HG02571 (cell line): ENCODE results near the gene KCNJ10.

Experiments
- ATAC-seq: cut with Tn5 transposase; IDR thresholded peaks from one replicate; pipeline ENCODE4 v1.9.1; 2021; ENCODE audit warnings: mild to moderate bottlenecking, moderate library complexity; ENCODE audit not compliant: unreplicated experiment

The KCNJ10 gene

DNA sequence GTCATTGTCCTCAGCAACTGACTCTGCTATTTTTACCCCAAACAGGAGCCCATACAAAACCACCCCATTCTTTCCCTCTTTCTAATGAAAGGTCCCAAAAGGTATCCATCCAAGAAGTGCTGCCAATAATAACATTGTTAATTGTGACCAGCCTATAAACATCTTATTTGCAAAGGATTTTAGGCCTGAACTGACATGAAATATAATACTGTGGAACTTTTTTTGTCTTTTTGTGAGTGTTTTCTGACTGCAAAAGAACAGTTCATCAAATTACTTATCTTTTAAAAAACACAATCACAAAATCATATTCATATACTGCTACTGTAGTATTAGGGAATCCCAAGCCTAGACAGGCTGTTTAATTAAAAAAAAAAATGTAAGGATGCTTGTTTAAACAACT, 41.5 kb downstream of the KCNJ10 start:
- ATAC-seq: no peak

DNA sequence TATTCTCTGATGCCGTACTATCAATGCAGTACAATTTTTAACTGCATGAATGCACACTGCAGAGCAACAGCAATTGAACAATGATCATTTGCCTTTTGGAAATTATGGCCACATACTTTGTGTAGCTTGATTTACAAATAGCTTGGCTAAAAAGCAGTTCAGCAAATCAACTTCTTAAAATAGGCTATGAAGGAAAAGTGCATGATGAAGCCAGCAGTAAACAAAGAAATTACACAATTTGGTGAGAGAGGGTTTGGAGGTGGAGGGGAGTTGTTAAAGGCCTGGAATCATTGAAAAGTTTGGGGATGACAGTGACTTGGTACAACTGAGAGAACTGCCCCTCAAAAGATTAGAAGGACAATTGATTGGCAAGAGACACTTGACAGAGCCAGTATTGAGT, 44.6 kb downstream of the KCNJ10 start:
- ATAC-seq: no peak

DNA sequence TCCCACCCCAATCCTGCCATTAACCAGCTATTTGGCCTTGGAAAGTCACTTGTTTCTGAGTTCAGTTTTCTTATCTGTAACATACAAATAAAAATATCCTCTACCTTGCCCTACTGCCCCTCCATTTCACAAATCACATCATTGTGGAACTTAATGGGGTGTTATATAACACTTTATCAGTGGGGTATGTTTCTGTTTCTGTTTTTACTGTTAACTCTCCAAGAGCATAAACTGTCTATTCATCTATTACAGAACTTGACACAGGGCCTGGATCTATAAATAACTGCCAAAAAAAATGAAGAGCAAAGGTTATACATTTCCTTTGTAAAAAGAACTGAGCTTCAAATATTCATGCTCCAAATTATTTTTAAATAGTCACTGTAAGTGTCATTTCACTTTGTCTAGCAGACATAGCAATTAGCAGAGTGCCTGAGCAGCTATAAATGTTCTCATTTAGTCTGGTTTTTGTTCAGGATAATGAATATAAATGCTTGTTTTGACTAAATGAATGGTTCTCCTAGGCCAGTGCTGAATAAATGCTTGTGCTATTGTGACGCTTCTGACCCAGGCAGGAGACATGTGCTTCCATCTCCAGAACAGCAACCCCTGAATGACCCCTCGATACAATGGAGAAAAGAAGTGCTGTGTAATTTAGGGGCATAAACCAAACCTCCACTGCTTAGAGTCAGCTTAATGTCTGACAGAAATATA, 45.6 kb downstream of the KCNJ10 start:
- ATAC-seq: no peak

DNA sequence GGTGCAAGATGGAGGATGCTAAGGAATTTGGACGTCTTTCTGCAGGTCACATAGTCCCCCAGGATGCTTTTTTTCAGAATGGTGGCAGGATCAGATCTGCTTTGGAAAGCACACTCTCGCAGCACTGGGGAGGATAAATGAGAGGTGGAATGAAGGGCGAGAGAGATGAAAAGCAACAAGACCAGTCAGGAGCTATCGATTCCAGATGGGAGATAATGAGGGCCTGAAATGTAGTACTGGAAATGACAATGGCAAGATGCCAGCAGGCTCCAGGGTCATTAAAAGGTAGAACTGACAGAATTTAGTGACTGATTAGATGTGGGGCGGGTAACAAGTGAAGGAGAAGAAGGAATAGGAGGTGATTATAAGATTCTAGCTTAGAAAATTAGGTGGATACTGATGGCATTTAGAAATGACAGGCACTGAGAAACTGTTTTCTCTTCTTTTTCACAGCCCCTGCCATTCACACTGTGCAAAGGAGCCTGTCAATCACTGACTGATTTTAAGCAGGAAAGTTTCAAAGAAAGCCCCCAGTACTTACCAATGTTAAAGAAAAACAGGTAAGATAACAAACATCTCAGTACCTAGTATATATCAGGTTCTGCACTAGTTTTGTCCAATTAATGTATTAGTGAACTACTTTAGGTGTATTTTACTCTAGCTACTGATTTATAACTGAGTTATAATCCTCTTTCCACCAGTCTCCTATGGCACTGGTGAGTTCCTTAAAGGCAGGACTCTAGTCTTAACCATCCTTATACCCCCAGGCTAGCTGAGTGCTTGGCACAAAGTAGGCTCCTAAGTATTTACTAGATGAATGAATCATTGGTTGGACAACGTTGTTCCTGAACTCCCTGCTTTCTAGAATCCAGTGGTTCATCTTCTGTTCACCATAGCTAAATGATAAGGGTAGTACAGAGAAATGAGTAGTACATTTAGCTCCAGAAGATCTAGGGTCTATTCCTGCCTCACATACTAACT, 47.3 kb downstream of the KCNJ10 start:
- no peak for ATAC-seq

DNA sequence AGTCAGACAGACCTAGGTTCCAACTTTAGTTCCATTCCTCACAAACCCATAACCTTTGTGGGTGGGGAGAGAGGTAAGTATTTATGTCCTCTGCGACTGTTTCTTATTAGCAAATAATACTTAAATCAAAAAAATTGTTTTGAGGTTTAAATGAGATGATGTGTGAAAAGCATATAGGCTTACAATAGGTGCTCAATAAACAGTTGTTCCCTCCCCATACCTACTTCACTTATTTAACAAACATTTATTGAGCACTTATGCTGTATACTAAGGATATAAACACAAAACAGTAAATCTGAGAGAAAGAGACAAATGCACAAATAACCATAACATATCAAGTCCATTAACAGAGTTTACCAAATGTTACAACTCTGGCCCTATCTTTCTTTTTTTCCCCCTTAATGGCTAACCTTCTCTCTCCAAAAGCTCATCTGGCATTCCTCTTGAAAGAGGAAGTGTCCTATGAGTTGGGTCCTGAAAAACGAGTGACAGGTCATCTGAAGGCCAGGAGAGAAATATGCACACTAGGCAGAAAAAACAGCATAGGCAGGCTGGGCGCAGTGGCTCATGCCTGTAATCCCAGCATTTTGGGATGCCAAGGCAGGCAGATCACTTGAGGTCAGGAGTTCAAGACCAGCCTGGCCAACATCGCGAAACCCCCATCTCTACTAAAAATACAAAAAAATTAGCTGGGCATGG, 48.4 kb downstream of the KCNJ10 start:
- ATAC-seq: no peak

DNA sequence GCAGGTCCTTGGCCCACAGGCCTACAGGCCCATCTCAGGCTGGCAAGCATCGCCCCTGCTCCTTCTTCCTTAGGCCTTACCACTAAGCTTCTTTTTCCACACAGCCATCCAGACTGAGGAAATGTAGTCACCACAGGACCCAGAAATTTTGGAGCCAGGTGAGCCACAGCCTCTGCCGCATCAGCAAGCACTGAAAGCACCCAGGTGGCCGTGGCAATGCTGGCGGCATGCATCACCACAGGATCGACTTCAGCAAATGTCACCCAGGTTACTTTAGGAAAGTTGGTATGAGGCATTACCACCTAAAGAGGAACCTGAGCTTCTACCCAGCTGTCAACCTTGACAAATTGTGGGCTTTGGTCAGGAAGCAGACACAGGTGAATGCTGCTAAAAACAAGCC, 49.8 kb downstream of the KCNJ10 start:
- no peak for ATAC-seq

DNA sequence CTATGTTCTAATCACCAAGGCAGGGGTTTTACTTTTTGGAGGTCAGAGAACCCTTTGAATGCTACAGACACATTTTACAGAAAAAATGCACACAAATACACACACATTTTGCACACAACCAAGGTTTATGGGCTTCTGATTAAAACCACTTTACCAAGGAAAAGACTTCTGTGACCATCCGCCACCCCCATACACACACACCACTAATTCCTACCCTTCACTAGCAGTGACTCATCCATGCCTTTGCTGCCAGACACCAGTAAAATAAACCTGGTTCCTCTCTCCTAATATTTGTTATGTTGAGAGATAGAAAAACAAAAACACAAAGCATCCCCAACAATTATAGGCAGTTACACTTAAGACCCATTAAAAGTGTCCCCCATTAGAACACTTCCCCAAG, 51.1 kb downstream of the KCNJ10 start:
- ATAC-seq: no peak

DNA sequence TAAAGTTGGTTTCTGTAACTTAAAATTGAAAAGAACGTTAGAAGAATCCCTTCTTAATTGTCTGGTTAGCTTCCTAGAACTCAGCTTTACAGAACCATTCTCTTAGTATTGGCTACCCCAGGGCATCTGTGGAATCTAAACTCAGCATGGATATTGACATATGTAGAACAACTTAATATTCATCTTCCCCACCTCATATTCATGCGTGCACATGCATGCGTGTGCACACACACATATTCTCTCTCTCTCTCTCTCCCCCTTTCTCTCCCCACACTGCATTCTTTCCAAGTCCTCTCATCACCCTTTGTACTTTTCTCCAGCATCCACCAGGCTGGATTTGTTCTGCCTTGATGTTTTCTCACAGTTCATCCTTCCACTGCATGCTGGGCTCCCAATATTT, 51.6 kb downstream of the KCNJ10 start:
- ATAC-seq: no peak

DNA sequence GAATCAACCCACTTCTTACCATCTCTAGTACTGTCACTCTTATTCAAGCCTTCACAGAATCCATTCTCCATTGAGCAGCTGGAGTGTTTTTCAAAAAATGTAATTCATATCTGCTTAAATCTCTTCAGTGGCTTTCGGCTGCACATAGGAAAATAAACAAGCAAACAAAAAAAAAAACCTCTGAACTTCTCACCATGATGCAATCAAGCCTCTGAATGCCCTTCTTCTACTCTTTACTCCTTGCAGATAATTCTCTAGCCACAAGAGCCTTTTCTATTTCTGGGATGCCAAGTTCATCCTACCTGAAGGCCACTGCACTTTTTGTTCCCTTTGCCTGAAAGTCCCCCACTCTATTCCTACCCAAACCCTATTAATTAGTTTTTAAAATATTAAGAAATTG, 52.4 kb downstream of the KCNJ10 start:
- ATAC-seq: no peak

DNA sequence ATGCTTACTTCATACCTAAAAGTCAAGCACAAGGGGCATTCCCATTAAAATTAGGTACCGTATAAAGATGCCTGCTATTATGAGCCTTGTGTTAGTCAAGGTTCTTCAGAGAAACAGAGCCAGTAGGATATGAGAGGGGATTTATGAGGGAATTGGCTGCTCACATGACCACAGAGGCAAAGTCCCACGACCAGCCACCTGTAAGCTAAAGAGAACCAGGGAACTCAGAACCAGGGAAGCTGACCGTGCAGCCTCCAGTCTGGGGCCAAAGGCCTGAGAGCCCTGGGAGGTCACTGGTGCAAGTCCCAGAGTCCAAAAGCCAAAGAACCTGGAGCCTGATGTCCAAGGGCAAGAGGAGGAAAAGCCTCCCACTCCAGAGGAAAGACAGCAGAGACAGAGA, 58.2 kb downstream of the KCNJ10 start:
- ATAC-seq: no peak

DNA sequence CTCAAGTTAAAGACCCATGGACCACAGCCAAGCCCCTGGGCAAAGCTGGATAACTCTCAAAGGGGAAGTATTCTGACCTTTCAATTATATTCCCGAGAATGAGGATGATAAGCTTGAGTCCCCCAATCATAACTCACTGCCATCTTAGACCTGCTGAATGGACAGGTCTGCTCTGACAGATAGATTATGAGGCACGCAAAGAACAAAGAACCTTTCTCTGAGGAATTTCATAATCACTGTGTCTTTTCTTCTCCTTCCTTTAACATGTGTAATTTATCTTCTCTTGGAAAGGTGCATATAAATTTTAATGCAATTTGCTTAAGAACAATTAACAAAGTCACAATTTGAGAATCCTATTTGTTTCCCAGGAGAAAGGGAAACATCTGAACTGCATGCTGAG, 60.2 kb downstream of the KCNJ10 start:
- ATAC-seq: no peak

DNA sequence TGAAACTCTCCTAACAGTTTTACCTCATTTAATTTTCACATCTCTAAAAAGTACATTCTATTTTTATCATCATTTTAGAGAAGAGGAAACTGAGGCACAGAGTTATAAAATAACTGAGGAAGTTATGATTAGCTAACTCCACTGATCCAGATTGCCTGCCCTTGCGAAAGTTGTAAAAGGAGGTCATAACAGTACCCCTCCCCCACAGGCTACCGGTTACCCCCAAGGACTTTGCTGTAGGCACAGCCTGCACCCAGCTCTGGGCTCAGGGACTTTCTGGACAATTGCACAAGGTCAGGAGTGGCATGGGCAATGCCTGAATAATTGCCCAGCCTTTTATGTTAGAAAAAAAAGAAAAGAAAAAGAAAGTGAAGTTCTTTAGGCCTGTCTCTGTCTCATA, 60.9 kb downstream of the KCNJ10 start:
- no peak for ATAC-seq

DNA sequence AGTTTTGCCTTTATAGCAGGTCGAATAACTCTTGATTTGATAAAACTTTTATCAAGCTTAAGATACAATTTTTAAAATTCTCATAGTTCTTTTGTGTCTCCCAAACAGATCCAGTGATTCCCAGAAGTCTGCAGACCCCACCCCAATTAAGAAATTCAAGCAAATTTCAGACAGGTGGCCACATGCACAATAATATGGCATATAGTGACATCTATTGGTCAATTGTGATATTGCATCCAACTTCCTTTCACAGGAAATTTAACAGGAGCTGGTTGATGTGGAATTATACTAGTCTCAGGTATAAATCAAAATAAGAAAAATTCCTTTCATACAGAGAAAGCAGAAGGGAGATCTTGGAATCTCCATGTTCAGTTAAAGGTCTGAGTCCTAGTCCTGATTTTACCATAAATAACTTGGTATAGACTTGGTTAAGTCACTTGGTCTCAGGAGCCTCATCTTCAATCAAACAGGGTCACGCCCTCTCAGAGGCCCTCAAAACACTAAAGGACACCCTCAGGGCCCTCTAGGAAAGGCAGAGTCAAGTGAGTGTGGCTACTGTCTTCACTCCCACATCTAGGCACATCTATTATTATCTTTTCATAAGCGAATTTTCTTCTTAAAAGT, 62.3 kb downstream of the KCNJ10 start:
- ATAC-seq: no peak

DNA sequence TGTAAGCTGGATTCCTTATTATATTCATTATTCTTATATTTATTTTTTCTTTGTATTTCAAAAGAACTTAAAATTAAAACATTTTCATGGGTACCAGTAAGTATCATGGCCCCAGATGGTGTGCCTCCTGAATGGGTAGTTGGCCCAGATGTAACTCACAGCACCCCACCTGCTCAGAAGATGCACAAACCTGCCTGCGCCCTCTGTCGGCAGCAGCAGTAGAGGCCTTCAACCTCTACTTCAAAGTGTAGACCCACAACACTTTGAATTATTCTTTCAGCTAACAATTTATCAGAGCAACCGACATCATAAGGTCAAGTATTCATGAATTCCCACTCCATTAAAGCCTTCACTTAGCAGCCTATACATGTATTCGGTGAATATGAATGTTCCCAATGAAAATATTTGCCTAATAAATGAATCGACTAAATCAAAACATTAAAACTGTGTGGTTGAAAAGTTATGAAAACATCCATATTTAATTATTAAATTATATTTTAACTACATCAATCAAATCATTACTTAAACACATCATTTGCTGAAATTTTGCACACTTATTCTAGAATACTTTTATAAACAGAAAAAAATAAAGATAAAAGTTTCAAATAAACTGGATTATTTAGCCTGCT, 63.5 kb downstream of the KCNJ10 start:
- ATAC-seq: no peak

DNA sequence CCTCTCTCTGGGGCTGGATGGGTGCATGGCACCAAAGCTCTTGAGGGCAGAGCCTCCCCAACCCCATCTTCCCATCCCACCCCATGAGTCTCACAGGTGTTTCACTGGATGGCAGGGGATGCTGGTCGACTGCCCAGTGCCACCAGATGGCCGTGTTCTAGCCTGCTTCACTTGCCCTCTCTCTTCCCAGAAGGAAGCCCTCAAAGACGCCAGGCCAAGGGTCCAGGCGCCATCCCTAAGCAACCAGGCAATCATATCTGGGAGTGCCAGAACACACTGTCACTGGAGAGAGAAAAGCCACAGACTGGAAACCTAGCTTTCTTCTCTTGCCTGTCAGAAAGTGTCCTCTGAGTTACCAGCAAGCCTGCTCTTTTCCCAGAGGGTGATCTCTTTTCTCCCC, 64.9 kb downstream of the KCNJ10 start:
- no peak for ATAC-seq

DNA sequence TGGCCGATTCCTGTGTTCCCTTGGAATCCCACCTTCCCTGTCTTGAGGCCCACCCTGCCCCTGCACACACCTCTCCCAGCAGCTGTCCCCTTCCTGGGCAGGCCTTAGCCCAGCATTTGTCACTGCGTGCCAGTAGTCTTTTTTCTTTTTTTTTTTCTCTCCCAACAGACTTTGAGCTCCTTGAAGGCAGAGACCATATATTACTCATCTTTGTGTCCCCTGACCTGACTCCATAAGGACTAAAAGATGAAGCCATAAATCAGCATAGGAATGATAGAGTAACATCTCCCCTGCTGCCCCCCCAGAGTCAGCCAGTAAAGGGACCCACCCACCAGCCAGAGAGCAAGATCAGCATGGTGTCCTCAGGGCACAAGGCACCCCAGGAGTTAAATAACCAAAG, 65.5 kb downstream of the KCNJ10 start:
- ATAC-seq: no peak

DNA sequence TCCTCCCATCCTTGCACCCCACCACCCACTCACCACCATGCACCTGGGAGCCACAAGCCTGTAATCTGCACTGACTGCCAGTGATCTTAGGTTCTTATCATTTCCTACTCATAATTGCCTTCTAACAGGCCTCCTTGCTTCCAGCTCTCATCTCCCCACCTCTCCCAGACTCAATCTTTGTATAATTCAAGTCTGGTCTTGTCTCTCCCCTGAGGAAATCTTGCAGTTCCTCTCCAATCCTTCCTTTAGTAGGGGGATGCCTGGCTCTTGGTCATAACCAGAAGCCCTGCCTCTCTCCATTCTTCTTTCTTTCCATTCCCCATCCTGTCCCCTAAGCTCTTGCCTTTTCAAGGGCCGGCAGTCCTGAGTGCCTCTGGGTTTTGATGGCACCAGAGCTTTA, 66.0 kb downstream of the KCNJ10 start:
- no peak for ATAC-seq

DNA sequence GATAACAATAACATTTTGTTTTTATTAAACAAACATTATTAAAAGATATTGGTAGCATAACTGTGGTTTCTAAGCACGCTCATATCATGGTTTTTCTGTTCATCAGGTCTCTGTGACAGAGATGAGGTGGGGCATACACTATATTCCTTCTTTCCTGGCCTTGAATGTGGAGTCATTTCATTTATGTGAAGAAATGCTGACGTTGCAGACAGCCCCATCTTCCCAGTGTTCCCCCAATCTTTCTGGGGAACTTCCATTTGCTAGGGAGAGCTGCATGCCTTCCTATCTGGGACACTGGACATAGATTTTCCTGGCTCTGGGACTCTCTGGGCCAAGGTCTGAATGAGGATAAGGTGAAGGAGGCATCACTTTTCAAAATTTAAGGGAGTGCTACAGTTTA, 68.5 kb downstream of the KCNJ10 start:
- ATAC-seq: no peak

DNA sequence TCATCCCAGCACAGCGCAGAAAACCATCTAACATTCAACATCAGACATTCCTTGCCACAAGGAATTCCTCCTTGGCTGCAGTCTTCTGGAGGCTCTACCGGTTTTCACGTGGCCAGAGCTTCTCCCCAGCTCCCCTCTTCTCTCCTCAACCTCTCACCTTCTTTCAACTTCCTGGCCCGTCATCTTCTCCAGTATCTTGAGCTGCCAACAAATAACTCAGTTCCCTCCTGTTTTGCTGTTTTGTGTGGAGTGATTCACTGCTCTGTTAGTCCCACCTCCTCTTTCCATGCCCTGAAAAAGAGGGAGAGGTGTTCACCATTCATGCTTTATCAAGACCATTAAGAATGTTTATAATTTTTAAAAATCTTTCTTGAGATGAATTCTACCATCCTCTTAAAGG, 70.8 kb downstream of the KCNJ10 start:
- ATAC-seq: no peak

DNA sequence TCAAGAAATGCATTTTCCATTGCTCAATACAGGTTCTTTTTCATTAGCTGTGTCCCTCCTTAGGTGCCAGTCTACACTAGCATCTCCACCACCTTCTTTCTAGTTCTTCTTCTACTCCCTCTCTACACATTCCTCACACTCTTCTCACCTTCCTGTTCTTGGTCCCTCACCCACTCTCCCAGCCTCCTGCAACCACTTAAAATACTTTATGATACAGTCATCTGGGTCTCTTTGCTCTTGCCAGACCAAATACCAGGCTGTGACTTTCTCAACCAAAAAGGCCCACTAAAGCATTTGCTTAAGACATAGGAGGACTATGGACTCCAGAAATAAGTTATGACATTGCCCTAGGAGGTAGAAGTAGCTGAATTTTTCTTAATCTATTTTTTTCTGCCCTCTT, 73.3 kb downstream of the KCNJ10 start:
- ATAC-seq: no peak

DNA sequence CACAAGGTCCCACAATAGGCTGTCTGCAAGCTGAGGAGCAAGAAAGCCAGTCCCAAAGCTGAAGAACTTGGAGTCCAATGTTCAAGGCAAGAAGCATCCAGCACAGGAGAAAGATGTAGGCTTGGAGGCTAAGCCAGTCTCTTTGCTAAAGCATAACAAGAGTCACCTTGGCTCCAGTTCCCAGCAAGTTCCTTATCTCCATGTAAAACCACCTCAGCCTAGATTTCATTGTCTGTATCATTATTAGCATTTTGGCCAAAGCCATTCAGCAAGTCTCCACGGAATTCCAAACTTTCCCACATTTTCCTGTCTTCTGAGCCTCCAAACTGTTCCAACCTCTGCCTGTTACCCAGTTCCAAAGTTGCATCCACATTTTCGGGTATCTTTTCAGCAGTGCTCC, 75.1 kb downstream of the KCNJ10 start:
- ATAC-seq: no peak
